ENCODE measurements around the gene CUX1.

- no peak for TF ChIP-seq CTCF (IDR thresholded peaks at IDR 0.05)
- TF ChIP-seq POLR2A (IDR thresholded peaks at IDR 0.05): no peak
These were observed 122.7 kb downstream of the CUX1 start for GRCh38 chr7:101940151-101940550.

All from uterus (tissue), 2 donors.